Measurements from ENCODE around the gene TRIM14.
"Not testable (repeated sequence)": the region's sequence is repeated elsewhere in the genome, so short reads cannot be mapped to it uniquely, and the experiment has no call there.

The TRIM14 gene

DNA sequence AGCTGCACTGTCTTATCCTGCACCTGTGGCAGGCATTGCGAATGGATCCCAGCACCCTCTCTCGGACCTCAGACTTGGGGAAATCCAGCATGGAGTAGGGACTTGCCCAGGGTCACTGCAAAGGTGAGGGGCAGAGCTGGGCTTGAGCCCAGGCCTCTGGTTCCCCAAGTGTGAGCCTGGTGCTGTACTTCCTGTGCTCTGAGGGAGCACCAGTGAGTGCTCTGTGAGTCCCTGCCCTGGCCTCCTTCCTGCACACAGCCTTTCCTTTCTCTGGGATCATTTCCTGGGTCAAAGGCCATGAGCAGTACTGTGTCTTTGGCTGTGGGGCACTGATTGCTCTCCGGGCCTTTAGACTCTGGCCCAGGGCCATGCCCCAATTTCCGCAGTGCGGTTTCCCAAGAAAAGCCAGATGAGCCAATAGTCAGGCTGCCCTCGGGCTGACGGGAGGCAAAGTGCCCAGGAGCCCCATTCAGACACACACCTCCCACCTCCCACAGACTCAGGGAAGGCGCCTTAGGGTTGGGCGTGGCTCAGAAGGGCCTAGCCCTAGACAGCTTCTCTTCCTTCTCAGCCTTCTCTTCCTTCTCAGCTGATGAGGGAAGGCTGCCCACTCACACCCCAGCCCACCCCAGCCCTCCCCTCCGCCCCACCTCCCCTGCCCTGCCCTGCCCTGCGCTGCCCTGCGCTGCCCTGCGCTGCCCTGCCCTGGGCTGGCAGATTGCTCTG is 23.3 kb upstream of the TRIM14 start:
- DNase-seq (ENCODE audit: low read depth in 3 of 3) = no peak

GRCh38 chr9:98140503-98140902 is 21.5 kb upstream of the TRIM14 start:
- no peak for DNase-seq (ENCODE audit: low read depth in 3 of 3)

DNA sequence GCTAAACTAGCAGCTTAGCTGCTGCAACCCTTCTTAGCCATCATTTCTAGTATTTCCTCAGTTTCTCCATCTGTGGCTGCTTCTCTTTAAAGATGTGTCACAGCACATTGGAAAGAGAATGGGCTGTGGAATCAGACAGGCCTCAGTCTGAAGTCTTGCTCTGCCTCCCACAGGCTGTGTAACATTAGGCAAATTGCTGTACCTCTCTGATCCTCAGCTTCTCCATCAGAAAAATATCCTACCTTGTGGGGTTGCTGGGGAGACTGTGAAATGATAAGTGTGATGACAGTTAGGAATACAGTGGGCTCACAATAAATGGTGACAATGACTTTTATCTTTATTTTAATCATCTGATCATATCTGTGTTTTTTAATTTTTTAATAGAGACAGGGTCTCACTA is 17.5 kb upstream of the TRIM14 start:
- DNase-seq (ENCODE audit: low read depth in 3 of 3) = no peak

- DNase-seq (ENCODE audit: low read depth in 3 of 3) = no peak
These were observed 16.9 kb upstream of the TRIM14 start for GRCh38 chr9:98135938-98136337.

GRCh38 chr9:98135558-98135934 is 16.5 kb upstream of the TRIM14 start:
- no peak for DNase-seq (ENCODE audit: low read depth in 3 of 3)

DNA sequence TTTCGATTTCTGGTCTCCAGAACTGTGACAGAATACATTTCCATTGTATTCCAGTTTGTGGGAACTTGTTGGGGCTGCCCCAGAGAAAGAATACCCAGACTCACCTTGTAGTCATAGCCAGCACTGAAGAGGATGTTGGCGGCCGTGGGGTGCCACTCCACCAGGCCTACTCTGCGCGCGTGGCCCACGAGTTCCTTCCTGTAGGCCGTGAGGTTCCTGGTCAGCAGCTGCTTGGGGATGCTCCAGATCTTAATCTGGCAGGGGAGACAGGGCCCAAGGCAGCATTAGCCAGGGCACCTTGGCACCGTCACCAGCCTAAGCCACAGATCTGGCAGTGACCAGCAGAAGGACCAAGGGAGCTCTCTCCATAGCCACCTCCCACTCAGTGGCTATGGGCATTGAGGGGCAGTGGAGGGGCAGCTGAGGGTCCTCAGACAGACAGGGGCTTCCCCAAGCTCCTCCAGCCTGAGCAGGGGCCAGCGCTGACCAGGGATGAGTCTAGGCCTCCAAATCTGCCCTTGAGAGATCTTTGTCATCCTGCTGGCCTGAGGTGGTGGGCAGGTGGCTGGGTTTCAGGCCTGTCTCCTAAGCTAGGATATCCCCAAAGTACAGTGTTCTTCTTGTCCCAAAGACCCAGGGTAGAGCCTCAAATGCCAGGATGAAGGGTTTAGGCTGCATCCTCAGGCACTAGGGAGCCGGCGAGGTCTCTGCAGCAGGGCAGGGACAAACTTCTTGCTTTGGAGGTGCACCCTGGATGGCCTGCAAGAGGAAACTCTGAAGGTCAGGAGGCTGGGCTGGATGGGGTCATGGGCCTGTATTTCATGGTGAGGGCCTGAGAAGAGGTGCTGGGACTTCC is 15.9 kb upstream of the TRIM14 start:
- DNase-seq (ENCODE audit: low read depth in 3 of 3) = no peak

GRCh38 chr9:98132806-98133631 is 14.0 kb upstream of the TRIM14 start:
- no peak for DNase-seq (ENCODE audit: low read depth in 3 of 3)

GRCh38 chr9:98132158-98132557 is 13.1 kb upstream of the TRIM14 start:
- no peak for DNase-seq (ENCODE audit: low read depth in 3 of 3)

DNA sequence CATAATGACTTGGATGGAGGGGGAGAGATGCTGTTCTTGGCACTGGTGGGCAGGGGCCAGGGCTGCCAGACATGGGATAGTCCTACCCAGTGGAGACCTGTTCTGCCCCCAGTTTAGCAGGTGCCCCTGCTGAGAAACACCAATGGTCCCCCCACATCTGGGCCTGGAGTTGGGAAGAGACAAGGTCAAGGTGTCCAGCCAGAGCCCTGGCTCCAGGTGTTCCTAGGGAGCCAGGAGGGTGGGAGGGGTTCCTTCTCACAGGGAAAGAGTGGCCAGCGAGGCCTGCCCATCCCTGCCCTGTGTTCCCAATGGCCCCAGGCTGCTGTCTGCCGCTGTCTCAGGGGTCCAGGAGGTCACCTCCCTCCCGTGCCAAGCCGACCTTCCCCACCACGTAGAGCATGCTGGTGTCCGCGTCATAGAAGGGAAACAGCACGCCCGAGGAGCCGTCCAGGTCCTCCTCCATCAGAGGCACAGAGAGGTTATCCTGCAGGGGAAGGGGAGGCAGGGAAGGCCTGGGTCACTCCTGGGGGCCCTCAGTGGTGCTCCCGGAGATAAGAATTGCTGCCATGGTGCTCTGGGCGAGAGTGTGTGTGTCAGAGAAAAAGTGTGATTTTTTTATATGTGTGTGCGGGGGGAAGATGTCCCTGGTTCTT is 11.7 kb upstream of the TRIM14 start:
- no peak for DNase-seq (ENCODE audit: low read depth in 3 of 3)

DNA sequence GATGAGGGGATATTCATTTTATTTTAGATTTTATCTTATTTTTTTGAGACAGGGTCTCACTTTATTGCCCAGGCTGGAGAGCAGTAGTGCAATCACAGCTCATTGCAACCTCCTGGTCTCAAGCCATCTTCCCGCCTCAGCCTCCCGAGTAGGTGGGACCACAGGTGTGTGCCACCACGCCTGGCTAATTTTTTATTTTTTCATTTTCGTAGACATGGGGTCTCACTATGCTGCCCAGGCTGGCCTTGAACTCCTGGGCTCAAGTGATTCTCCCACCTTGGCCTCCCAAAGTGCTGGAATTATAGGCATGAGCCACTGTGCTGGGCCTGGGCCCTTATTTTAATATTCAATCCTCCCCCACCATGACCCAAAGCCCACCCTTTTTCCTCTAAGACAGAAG is 11.0 kb upstream of the TRIM14 start:
- not testable (repeated sequence) for DNase-seq (ENCODE audit: low read depth in 3 of 3)

GRCh38 chr9:98129451-98129881 is 10.4 kb upstream of the TRIM14 start:
- no peak for DNase-seq (ENCODE audit: low read depth in 3 of 3)

DNA sequence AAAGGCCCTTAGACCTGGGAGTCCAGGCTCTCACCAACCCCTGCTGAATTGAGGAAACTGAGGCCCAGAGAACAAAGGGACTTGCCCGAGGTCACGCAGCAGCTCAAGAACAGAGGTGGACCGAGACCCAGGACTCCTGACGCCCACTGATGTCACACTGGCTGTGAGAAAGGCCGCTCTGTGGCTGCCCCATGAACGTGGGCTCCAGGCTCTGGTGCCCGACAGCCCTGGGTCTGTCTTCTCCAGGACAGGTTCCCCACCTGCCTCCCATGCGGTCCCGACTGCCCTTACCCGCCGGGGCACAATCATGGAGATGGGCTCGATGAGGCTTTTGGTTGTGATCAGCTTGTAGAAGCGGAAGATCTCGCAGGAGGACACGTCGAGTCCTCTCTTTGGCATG is 9.3 kb upstream of the TRIM14 start:
- DNase-seq (ENCODE audit: low read depth in 3 of 3) = no peak

DNA sequence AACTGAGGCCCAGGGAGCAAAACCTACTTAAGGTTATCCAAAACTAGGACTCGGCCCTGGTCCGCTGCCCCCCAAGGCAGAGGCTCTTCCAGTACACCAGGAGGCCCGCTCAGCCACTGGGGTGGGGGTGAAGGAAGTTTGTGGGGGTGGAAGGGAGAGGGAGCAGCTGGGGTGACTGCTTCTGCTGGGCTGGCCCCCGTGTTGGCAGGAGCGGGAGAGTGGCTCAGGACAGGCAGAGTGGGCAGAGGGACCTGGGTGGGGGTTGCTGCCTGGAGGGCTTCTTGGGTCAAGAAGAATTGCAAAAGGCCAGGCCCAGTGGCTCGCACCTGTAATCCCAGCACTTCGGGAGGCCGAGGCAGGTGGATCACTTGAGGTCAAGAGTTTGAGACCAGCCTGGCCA is 8.2 kb upstream of the TRIM14 start:
- no peak for DNase-seq (ENCODE audit: low read depth in 3 of 3)

DNA sequence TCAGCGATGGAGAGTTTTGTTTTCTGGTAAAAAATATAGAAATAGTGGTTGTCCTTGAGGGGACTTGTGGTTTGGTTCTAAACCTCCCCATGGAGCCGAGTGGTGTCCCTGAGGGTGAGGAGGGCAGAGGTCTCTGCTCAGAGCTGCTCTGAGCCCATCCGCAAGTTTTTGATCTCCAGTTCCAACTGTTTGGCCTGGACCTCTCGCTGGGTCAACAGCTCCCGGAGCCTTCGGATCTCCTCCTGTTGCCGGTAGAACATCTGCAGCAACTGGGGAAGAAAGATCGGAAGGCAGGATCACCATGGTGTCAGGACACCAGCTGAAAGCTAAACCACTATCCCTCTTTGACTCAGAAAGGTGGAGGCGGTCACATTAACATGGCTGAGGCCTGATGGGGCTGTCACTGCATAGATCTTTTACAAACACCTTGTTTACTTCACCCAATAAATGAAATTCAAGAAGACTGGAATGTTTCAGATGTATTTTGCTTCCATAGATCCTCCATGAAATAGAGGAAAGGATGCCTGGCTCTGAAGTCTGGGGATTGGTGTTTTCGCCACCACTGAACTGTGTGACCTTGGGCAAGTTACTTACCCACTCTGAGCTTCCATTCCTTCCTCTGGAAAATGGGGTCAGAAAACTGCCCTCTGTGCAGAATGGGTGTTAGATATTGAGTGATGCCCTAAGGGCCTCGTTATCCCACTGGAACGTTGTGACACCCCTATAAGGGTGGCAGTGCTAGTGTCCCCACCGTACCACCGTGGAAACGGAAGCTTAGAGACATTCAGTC is 5.8 kb upstream of the TRIM14 start:
- no peak for DNase-seq (ENCODE audit: low read depth in 3 of 3)

GRCh38 chr9:98124091-98124490 is 5.1 kb upstream of the TRIM14 start:
- DNase-seq (ENCODE audit: low read depth in 3 of 3) = not testable (repeated sequence)

GRCh38 chr9:98121058-98121457 is 2.0 kb upstream of the TRIM14 start:
- no peak for DNase-seq (ENCODE audit: low read depth in 3 of 3)

GRCh38 chr9:98120476-98120875 is 1.5 kb upstream of the TRIM14 start:
- DNase-seq (ENCODE audit: low read depth in 3 of 3) = no peak

- peak in 1 of 3 experiments; percentile 17 for DNase-seq (ENCODE audit: low read depth in 3 of 3)
These were observed 910 bp downstream of the TRIM14 start for GRCh38 chr9:98117984-98118639.

- DNase-seq (ENCODE audit: low read depth in 3 of 3) = not testable (repeated sequence)
These were observed 1.9 kb downstream of the TRIM14 start for GRCh38 chr9:98117097-98117496.

GRCh38 chr9:98109052-98109451 is 10.0 kb downstream of the TRIM14 start:
- no peak for DNase-seq (ENCODE audit: low read depth in 3 of 3)

Measured in stimulated activated CD4-positive, alpha-beta T cell treated with anti-CD3 and anti-CD28 coated beads, TNF-alpha, amount 100 ng/mL, for 4 hours (primary cell).